H1 (cell line): ENCODE measurements around the gene SNED1. TPM values are rescaled to one million over a fixed set of nuclear protein-coding genes. Genes with fewer than 3 reads are reported as not detected.

ENCODE experiments used
- CTCF ChIP-seq, 3 experiments: IDR thresholded peaks; 1 replicate in 2 of 3; 2 replicates in 1 of 3; pipeline versions ENCODE4 v1.5.1 to v1.6.1; 2011; ENCODE audit warnings: low read length in 3 of 3, mild to moderate bottlenecking in 3 of 3, inconsistent platforms in 2 of 3, low read depth in 1 of 3, moderate library complexity in 1 of 3; ENCODE audit not compliant: insufficient read depth in 1 of 3; ENCODE audit errors: control extremely low read depth in 1 of 3
- KDM4A ChIP-seq: IDR thresholded peaks from one replicate; pipeline ENCODE4 v1.7.1; 2012; ENCODE audit warnings: low read depth, mild to moderate bottlenecking, moderate library complexity, low read length, inconsistent platforms; ENCODE audit not compliant: severe bottlenecking
- polyA plus RNA-seq, 7 experiments: library from polyadenylated mRNA; depleted of rRNA in 3 of 7; stranded (reverse) in 5 of 7; unstranded in 2 of 7; fragments of >200 nt in 5 of 7; fragments of 200-250 nt in 2 of 7; gene quantifications; 1 replicate in 5 of 7; 2 replicates in 1 of 7; 4 replicates in 1 of 7; pipeline versions ENCODE4 v1.2.1 to v1.2.3, GENCODE V29; 2011 to 2013; ENCODE audit warnings: missing spikeins in 2 of 7, mixed read lengths in 2 of 7
- total RNA-seq: library from RNA; stranded (reverse); fragmentation: NEBNext Ultra II Directional; extraction: Animal tissue kit (Norgen Biotek cat#: 25700); gene quantifications from 2 replicates; pipeline ENCODE4 v1.2.1, GENCODE V29; 2021
- TF ChIP-seq, protein P1 (sequence below): IDR thresholded peaks from 2 replicates; pipeline ENCODE4 v1.6.1; 2012; ENCODE audit warnings: inconsistent platforms

The SNED1 gene
- total and polyA plus RNA-seq, 2 of the 8 experiments (the other 6 are each of a cell fraction or from before 2014, with no cell fraction given): 1.9 TPM

GRCh38 chr2:241142063-241142462 lies 143.6 kb downstream of the SNED1 start (continued):
- TF ChIP-seq CTCF (IDR thresholded peaks at IDR 0.05; ENCODE audit: control extremely low read depth in 1 of 3, insufficient read depth in 1 of 3, low read depth in 1 of 3, low read length in 3 of 3) (no peak), KDM4A (no peak)
- TF ChIP-seq, protein P1, sequence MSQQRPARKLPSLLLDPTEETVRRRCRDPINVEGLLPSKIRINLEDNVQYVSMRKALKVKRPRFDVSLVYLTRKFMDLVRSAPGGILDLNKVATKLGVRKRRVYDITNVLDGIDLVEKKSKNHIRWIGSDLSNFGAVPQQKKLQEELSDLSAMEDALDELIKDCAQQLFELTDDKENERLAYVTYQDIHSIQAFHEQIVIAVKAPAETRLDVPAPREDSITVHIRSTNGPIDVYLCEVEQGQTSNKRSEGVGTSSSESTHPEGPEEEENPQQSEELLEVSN: no peak
